GM19351 (cell line): ENCODE measurements around the gene ZNF335.
"Not testable (repeated sequence)": the region's sequence is repeated elsewhere in the genome, so short reads cannot be mapped to it uniquely, and the experiment has no call there.

Source experiments
- ATAC-seq: cut with Tn5 transposase; IDR thresholded peaks from one replicate; pipeline ENCODE4 v1.9.1; 2021; ENCODE audit warnings: mild to moderate bottlenecking, moderate library complexity; ENCODE audit not compliant: unreplicated experiment

The ZNF335 gene

GRCh38 chr20:45938727-45939438 lies 33.1 kb downstream of the ZNF335 start:
- ATAC-seq: no peak

DNA sequence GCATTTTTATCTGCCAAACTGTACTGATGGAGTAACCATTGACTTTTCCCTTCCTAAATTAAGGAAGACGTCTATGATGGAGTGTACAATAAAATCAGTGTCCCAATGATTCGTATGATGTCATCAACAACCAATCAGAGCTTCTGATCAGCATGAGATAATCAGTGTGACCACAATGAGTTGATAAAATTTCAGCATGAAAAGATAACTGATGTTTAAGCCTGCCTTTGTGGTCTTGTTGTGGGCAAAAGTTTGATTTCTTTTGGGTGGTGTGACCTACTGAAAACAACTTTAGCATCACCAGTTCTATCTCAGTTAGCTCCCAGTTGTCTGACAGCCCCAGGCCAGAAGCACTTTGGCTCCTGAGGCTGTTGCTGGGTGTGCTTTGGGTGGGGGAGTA lies 34.2 kb downstream of the ZNF335 start:
- ATAC-seq: no peak

DNA sequence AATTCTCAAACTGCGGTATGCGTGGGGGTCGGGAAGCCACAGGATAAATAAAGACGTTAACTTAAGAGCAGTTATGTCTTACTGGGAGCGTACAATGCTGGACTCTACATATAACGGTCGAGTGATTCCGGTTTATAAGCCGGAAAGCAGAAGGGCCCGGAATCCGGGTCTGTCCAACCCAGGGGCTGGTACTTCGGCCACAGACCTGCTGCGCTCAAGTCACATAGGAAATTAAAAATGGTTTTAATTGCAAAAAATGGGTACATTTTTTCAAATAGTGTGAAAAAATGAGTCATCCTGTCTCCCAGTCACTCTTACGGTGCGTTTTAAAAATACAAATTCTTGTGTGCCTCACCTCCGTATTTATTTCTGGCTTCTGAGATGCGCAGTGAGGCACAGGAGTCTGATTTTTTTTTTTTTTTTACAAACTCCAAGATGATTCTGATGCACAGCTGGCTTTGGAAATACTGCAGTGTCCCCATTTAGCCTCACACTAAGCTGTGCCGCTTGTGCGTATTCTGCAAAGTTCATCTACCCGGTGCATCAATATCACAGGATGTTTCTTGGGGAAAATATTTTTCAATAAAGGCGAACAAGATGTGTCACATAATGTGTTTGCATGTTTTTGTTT lies 36.5 kb downstream of the ZNF335 start:
- peak; percentile 11 for ATAC-seq

DNA sequence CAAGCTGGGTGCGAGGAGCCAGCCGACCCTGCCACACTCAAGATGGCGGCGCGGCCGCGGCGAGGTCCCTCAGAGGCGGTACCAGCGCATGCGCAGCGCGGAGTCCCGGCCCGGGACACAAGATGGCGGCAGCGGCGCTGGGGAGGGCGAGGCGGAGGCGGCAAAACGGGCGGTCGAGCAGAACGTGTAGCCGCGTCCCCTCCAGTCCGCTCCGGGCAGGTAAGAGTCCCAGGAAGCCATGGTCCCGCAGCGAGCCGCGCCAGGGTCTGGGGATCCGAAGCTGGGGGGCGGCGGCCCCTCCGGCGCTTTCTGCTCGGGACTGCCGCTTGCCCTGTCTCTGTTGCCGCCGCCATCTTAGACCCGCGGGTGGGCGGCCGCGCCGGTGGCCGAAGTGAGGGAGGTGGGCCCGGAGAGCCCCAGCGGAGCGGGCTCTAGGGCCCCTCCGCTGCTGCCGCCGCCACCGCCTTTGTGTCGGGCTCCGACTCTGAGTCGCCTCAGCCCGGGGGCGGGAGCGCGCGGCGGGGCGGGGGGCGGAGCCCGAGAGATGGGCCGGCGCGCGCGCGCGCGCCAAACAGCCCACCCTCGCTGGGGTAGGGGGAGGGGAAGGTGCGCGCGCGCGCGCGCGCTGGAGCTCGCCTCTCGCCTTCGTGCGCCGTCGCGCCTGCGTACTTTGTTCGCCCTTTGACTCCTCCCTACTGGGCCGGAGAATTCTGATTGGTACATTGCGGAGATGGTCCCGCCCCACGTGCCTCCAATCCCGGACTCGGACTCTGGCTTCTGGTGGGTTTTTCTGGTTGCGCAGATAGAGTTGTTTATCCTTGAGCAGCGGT lies 37.2 kb downstream of the ZNF335 start, which contains the start of gene PCIF1:
TSS of gene PCIF1 (plus strand) at position 98 of the 830 bp plus-strand sequence. CDS start 4,317 bp downstream, outside the sequence.
- ATAC-seq: peak; percentile 81

GRCh38 chr20:45934046-45934585 lies 37.9 kb downstream of the ZNF335 start:
- peak; percentile 11 for ATAC-seq

GRCh38 chr20:45933266-45934045 lies 38.5 kb downstream of the ZNF335 start:
- ATAC-seq: no peak

- ATAC-seq: not testable (repeated sequence)
Measured at GRCh38 chr20:45931680-45932079, 40.3 kb downstream of the ZNF335 start.

- ATAC-seq: no peak
Measured at GRCh38 chr20:45927071-45927878, 44.7 kb downstream of the ZNF335 start.

DNA sequence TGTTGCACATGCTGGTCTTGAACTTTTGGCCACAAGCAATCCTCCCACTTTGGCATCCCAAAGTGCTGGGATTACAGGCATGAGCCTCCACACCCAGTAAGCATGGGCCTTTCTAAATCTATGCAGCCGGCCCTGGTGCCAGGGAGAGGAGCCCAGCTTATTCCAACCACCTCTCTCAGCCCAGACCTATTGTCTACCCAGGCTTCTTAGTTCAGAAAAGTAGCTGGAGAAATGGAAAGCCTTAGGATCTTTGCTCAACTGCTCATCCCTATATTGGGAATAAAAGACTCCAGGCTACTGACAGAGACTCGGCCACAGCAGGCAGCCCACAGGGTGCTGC lies 45.3 kb downstream of the ZNF335 start:
- no peak for ATAC-seq

GRCh38 chr20:45925821-45926506 lies 46.0 kb downstream of the ZNF335 start:
- no peak for ATAC-seq

GRCh38 chr20:45924391-45925261 lies 47.4 kb downstream of the ZNF335 start:
- no peak for ATAC-seq

DNA sequence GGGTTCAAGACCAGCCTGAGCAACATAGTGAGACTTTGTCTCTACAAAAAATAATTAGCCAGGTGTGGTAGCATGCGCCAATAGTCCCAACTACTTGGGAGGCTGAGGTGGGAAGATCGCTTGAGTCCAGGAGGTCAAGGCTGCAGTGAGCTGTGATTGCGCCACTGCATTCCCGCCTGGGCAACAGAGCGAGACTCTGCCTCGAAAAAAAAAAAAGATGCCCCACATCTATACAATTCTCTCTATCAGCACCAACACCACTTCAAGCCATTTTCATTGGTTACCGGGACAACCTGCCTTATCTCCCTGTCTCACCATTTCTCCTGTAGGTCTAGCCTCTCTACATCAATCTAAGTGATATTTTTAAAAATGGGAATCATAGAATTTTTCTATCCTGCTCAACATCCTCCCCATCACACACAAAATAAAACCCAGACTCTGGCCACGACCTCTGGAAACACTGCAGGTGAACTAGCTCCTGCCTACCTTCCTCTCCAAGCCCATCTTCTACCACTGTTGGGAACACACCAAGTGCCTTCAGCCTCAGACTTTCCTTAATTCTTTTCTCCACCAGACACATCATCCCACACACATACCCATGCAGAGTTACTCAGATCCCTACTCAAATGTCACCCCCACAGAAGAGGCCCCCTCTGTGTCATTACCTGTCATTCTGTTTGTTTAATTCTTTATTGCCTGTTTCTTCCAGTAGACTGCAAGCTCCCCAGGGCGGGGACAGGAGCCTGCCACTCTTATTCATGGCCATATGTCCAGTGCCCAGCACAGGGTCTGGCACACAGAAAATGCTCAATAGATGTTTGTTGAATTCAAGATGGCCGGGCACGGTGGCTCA lies 50.4 kb downstream of the ZNF335 start:
- ATAC-seq: no peak

DNA sequence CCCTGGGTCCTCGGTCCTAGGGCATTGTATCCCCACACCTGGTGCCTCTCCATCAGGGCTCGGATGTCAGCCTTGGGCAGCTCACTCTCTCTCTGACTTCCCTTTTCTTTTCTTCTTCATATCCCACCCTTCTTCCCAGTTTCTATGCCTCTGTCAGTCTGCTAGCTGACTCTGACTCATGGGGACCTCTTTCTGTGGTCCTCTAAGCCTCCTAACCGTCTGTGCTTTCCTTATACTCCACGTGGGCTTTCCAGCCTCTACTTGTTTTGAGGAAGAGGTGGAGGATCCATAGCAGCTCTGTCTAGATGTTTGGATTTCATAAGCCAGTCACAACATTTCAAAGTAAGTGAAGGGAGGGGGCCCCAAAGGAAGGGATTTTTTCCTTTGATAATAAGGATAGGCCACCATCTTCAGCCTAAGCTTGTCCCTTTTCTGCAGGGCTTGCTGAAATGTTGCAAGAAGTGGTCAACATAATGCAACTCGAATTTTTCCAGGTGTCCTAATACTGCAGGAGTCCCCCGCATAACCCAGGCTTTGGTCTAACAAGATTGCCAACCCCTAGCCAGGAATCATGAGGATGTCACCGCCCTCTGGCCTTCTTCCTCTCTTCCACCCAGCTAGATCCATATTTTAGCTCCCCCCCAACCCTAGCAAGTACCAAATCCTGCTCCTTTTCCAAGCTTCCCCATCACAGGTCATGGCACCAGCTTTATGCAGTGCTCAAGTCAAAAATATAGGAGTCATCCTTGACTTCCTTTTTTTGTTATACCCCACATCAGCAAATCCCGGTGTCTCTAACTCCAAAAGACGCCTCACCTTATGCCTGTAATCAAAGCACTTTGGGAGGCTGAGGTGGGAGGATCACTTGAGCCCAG lies 51.3 kb downstream of the ZNF335 start:
- no peak for ATAC-seq

DNA sequence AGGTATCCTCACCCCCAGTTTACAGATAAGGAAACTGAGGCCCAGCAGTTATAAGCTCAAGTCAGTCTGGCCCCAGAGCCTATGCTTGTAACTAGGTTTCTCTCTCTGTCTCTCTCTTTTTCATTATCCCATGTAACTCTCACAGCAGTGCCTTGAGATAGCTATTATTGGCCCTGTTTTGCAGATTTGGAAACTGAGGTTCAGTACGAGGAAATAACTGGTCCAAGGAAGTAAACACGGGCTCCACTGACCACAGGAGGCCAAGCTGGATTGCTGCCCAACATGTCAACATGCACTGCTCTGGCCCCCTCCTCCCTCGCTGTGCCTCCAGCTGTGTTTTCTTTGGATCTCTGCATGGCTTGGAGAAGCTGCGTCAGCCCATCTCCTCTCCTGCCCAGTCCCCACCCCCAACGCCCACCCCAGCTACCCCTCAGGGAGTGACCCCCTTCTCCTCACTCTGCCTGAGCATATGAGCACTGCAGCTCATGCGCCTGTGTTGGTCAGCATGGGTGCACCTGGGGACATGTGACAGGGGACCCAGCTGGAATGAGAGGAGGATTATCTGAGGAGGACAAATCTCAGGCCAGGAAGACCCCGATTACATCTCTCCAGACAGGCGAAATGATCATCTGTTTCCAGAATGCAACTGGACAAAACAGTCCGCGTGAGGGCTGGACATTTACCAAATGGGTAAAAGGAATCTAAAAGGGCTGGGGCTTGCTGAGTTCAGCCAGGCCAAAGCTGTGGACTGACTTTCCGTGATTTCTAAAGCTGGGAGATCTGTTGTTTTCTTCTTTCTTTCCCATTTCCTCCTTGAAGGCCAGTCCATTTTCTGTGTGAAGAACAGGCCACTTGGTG lies 52.2 kb downstream of the ZNF335 start:
- no peak for ATAC-seq

DNA sequence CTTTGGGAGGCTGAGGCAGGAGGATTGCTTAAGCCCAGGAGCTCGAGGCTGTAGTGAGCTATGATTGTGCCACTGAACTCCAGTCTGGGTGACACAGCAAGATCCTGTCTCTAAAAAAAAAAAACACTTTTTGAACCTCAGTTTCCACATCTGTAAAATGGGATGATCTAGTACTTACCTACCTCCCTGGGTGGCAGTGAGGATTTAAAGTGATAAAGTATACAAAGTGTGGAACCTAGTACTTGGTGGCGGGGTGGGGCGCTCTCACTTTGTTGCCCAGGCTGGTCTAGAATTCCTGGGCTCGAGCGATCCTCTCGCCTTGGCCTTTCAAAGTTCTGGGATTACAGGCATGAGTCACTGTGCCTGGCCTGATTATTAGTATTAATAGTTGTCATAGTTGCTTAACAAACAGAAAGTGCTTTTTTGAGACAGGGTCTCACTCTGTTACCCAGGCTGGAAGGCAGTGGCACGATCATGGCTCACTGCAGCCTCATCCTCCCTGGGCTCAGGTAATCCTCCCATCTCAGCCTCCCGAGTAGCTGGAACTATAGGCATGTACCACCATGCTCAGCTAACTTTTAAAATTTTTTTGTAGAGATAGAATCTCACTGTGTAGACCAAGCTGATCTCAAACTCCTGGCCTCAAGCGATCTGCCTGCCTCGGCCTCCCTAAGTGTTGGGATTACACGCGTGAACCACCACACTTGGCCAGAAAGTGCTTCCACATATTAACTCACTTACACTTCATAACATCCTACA lies 53.0 kb downstream of the ZNF335 start:
- ATAC-seq: no peak
